Type B pancreatic cell (in vitro differentiated cells): ENCODE data around the gene RPS23. TPM values are rescaled to one million over a fixed set of nuclear protein-coding genes. Genes with fewer than 3 reads are reported as not detected.

Source experiments
- DNase-seq: peaks from one replicate; pipeline ENCODE4 v3.0.0; 2021; ENCODE audit warnings: mixed read lengths; ENCODE audit not compliant: unreplicated experiment; ENCODE audit errors: extremely low spot score
- H3K27ac Mint-ChIP-seq: 2 replicates; pipeline ENCODE4 v1.8.0; 2021; ENCODE audit warnings: mild to moderate bottlenecking, mixed read lengths
- H3K27me3 Mint-ChIP-seq: 2 replicates; pipeline ENCODE4 v1.8.0; 2021; ENCODE audit warnings: mixed read lengths
- H3K36me3 Mint-ChIP-seq: 2 replicates; pipeline ENCODE4 v1.8.0; 2021; ENCODE audit warnings: mixed read lengths
- H3K4me1 Mint-ChIP-seq: one replicate; pipeline ENCODE4 v1.8.0; 2021; ENCODE audit warnings: mixed read lengths; ENCODE audit not compliant: unreplicated experiment
- H3K4me3 Mint-ChIP-seq: 2 replicates; pipeline ENCODE4 v1.8.0; 2021; ENCODE audit warnings: mild to moderate bottlenecking, mixed read lengths
- H3K9me3 Mint-ChIP-seq: 2 replicates; pipeline ENCODE4 v1.8.0; 2021; ENCODE audit warnings: mixed read lengths
- CTCF ChIP-seq: fragments of 200-600 bp; sonication (generic); conservative IDR thresholded peaks from 2 replicates; pipeline ENCODE4 v1.5.0; 2021; ENCODE audit warnings: antibody characterized with exemption, mild to moderate bottlenecking
- total RNA-seq: library from RNA; stranded (reverse); gene quantifications from 2 replicates; pipeline ENCODE4 v1.2.1, GENCODE V29; 2021; ENCODE audit warnings: low replicate concordance

RPS23 gene
- total RNA-seq, 1 donor from 2014 or later = 2,642 TPM

GRCh38 chr5:82290908-82291307 is 12.8 kb upstream of the RPS23 start:
- no peak for TF ChIP-seq CTCF
- no peaks in the 10 kb centered on the region for H3K27me3 Mint-ChIP-seq
- H3K36me3 Mint-ChIP-seq = no peaks in the 10 kb centered on the region
- no peak for DNase-seq
- no peak overlapping the region for H3K27ac Mint-ChIP-seq
- no peak overlapping the region for H3K4me3 Mint-ChIP-seq
- H3K4me1 Mint-ChIP-seq = peaks cover 6% of the 10 kb centered on the region
- H3K9me3 Mint-ChIP-seq = no peaks in the 10 kb centered on the region

DNA sequence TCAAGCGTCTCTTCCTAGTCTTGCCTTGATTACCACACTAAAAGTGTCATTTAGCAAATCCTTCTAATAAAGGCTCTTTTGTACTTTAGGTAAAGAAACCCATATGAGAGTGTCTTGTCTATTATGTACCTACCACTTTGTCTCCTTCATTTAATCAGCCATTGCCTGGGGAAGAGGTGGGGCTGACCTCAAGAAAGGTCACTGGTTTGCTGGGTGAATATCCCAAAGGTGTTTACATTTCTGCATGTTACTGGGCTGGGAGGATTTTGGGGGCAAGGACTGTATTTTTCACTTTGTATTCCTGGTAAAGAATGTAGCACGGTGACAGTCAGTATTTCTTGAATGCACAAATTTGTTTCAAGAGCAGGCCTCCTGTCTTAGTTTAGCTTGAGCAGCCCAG is 11.9 kb upstream of the RPS23 start:
- DNase-seq = no peak
- Mint-ChIP-seq H3K27me3 (no peaks in the 10 kb centered on the region), H3K36me3 (no peaks in the 10 kb centered on the region), H3K4me1 (peaks cover 6% of the 10 kb centered on the region), H3K4me3 (no peak overlapping the region), H3K9me3 (no peaks in the 10 kb centered on the region), H3K27ac (no peak overlapping the region)
- no peak for TF ChIP-seq CTCF

DNA sequence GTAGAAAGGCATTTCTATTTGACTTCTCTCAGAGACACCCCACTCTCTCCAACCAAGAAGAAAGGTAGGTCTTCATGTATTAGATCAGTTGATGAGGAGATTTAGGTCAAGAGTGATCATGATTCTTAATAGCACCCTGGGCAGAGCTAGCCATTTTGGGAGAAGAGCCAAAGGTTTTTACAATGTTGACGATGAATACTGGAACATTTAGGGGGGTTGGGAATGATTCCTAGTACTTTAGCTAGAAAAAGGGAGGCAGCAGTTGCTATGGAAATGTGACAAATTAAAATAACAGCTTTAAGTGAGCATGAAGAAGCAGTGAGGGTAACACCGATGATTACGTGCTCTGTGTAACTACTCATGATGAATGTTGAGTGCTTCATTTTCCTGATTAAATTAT is 9.5 kb upstream of the RPS23 start:
- DNase-seq = no peak
- Mint-ChIP-seq H3K9me3 (no peaks in the 10 kb centered on the region), H3K36me3 (no peaks in the 10 kb centered on the region), H3K27me3 (no peaks in the 10 kb centered on the region), H3K27ac (no peak overlapping the region), H3K4me1 (peaks cover 6% of the 10 kb centered on the region), H3K4me3 (no peak overlapping the region)
- no peak for TF ChIP-seq CTCF

- DNase-seq = no peak
- TF ChIP-seq CTCF = no peak
- H3K27me3 Mint-ChIP-seq = no peaks in the 10 kb centered on the region
- no peak overlapping the region for H3K27ac Mint-ChIP-seq
- H3K4me3 Mint-ChIP-seq = no peak overlapping the region
- no peaks in the 10 kb centered on the region for H3K9me3 Mint-ChIP-seq
- H3K36me3 Mint-ChIP-seq = no peaks in the 10 kb centered on the region
- H3K4me1 Mint-ChIP-seq = peaks cover 6% of the 10 kb centered on the region
Measured at GRCh38 chr5:82285206-82285605, 7.1 kb upstream of the RPS23 start.

GRCh38 chr5:82283893-82284292 is 5.7 kb upstream of the RPS23 start:
- TF ChIP-seq CTCF = no peak
- Mint-ChIP-seq H3K4me1 (no peaks in the 10 kb centered on the region), H3K4me3 (no peak overlapping the region), H3K27ac (no peak overlapping the region), H3K9me3 (no peaks in the 10 kb centered on the region), H3K27me3 (no peaks in the 10 kb centered on the region), H3K36me3 (no peaks in the 10 kb centered on the region)
- DNase-seq = no peak
